GM04504 (cell line): ENCODE measurements around the gene NID1.
"Not testable (repeated sequence)": the region's sequence is repeated elsewhere in the genome, so short reads cannot be mapped to it uniquely, and the experiment has no call there.

Experiments
- DNase-seq: peaks from one replicate; pipeline ENCODE4 v3.0.0-alpha.2; 2012; ENCODE audit warnings: low read depth

Gene NID1

GRCh38 chr1:236030534-236030933 is 34.4 kb downstream of the NID1 start:
- no peak for DNase-seq

GRCh38 chr1:236029428-236029940 is 35.4 kb downstream of the NID1 start:
- no peak for DNase-seq

- DNase-seq = no peak
Observed at GRCh38 chr1:236027104-236027503, 37.8 kb downstream of the NID1 start.

- DNase-seq = no peak
Observed at GRCh38 chr1:236025836-236026235, 39.1 kb downstream of the NID1 start.

GRCh38 chr1:236024641-236025040 is 40.2 kb downstream of the NID1 start:
- DNase-seq = no peak

- no peak for DNase-seq
Observed at GRCh38 chr1:236023926-236024565, 40.8 kb downstream of the NID1 start.

GRCh38 chr1:236021424-236022135 is 43.3 kb downstream of the NID1 start:
- peak; percentile 70 for DNase-seq

GRCh38 chr1:236020359-236021219 is 44.3 kb downstream of the NID1 start:
- DNase-seq = peak; percentile 81

- DNase-seq = peak; percentile 77
Observed at GRCh38 chr1:236018885-236019453, 45.9 kb downstream of the NID1 start.

GRCh38 chr1:236016782-236017400 is 48.0 kb downstream of the NID1 start:
- no peak for DNase-seq

- no peak for DNase-seq
Observed at GRCh38 chr1:236016083-236016482, 48.8 kb downstream of the NID1 start.

GRCh38 chr1:236015539-236015938 is 49.4 kb downstream of the NID1 start:
- DNase-seq = no peak

GRCh38 chr1:236013330-236013729 is 51.6 kb downstream of the NID1 start:
- DNase-seq = no peak

GRCh38 chr1:236011641-236012040 is 53.2 kb downstream of the NID1 start:
- no peak for DNase-seq

GRCh38 chr1:236010443-236010842 is 54.4 kb downstream of the NID1 start:
- no peak for DNase-seq

- no peak for DNase-seq
Observed at GRCh38 chr1:236009857-236010256, 55.0 kb downstream of the NID1 start.

GRCh38 chr1:236009191-236009590 is 55.7 kb downstream of the NID1 start:
- no peak for DNase-seq

GRCh38 chr1:236007781-236008180 is 57.1 kb downstream of the NID1 start:
- DNase-seq = no peak

GRCh38 chr1:236003058-236003457 is 61.8 kb downstream of the NID1 start:
- not testable (repeated sequence) for DNase-seq

GRCh38 chr1:236002572-236002971 is 62.3 kb downstream of the NID1 start:
- DNase-seq = no peak

GRCh38 chr1:236002025-236002390 is 62.9 kb downstream of the NID1 start:
- no peak for DNase-seq

- DNase-seq = no peak
Observed at GRCh38 chr1:236000781-236001180, 64.1 kb downstream of the NID1 start.
